Heart left ventricle (tissue), 16 donors: Measurements from ENCODE around the gene RBMY1A1. TPM values are rescaled to one million over a fixed set of nuclear protein-coding genes. Genes with fewer than 3 reads are reported as not detected.
A peak's percentile ranks its signal among the peaks of the same experiment; 100 is the strongest.
"Not testable (repeated sequence)": the region's sequence is repeated elsewhere in the genome, so short reads cannot be mapped to it uniquely, and the experiment has no call there.

Experiments used
- ATAC-seq, 4 donors: fragments of 200-7000 bp; cut with Tn5 transposase; one replicate each; pipeline ENCODE4 v1.9.1; 2020 to 2022; ENCODE audit warnings: moderate library complexity in 4 of 4, mild to moderate bottlenecking in 3 of 4, moderate number of reproducible peaks in 1 of 4
- DNase-seq, 5 donors: peaks; one replicate each; pipeline ENCODE4 v3.0.0-alpha.2; 2020
- H3K27ac ChIP-seq, 12 donors: fragments of 200-600 bp; sonication (generic) in 4 of 12; one replicate each; pipeline versions ENCODE4 v1.5.0 to v1.8.0; 2016 to 2022; ENCODE audit warnings: mild to moderate bottlenecking in 2 of 12
- H3K27me3 ChIP-seq, 9 donors: fragments of 200-600 bp; sonication (generic) in 2 of 9; one replicate each; pipeline versions ENCODE4 v1.5.1 to v1.8.0; 2016 to 2022; ENCODE audit warnings: mild to moderate bottlenecking in 3 of 9
- H3K36me3 ChIP-seq, 9 donors: fragments of 200-600 bp; sonication (generic) in 2 of 9; one replicate each; pipeline versions ENCODE4 v1.5.0 to v1.8.0; 2018 to 2022; ENCODE audit warnings: mild to moderate bottlenecking in 2 of 9
- H3K4me1 ChIP-seq, 12 donors: fragments of 200-600 bp; sonication (generic) in 4 of 12; one replicate each; pipeline versions ENCODE4 v1.5.0 to v1.8.0; 2016 to 2022; ENCODE audit warnings: mild to moderate bottlenecking in 3 of 12
- H3K4me3 ChIP-seq, 12 donors: fragments of 200-600 bp; sonication (generic) in 4 of 12; one replicate each; pipeline versions ENCODE4 v1.5.0 to v1.8.0; 2017 to 2022; ENCODE audit warnings: mild to moderate bottlenecking in 9 of 12, moderate library complexity in 4 of 12
- H3K9me3 ChIP-seq, 12 donors: fragments of 200-600 bp; sonication (generic) in 4 of 12; one replicate each; pipeline versions ENCODE4 v1.5.0 to v1.8.0; 2016 to 2022; ENCODE audit warnings: mild to moderate bottlenecking in 1 of 12
- POLR2A ChIP-seq, 2 donors: fragments of 450-650 bp; IDR thresholded peaks; one replicate each; pipeline ENCODE4 v1.6.1; 2017; ENCODE audit warnings: antibody characterized with exemption in 2 of 2, mild to moderate bottlenecking in 2 of 2, moderate library complexity in 2 of 2
- WGBS, 4 donors: extraction: QIAGEN DNeasy Blood & Tissue Kit in 2 of 4; methylation state at CpG; one replicate each; pipeline versions ENCODE4 v1.1.5 to v1.1.7; 2013 to 2018; 5-methylcytosine and 5-hydroxymethylcytosine counted together
- intact Hi-C, 10 donors: fragments of 100-400 bp; cut with DNase I; formaldehyde crosslinking; loops; one replicate each; pipeline versions ENCODE4 v1.11.1 to v1.14.2; 2022
- long read RNA-seq, 3 donors: library from polyadenylated mRNA; unstranded; transcript quantifications; one replicate each; pipeline ENCODE4 v2.0.0, GENCODE V29; 2020 to 2021
- polyA plus RNA-seq, 2 donors: library from polyadenylated mRNA; stranded (reverse); fragments of 200-250 nt; gene quantifications; one replicate each; pipeline ENCODE4 v1.2.3, GENCODE V29; 2013
- total RNA-seq, 9 donors: library from RNA; depleted of rRNA in 2 of 9; stranded (reverse); fragments of >200 nt in 2 of 9; fragmentation: NEBNext Ultra II Directional in 3 of 9; extraction: Animal tissue kit (Norgen Biotek cat#: 25700) in 3 of 9; gene quantifications; one replicate each; pipeline versions ENCODE4 v1.1.0 to v1.2.4, GENCODE V29; 2016 to 2023
- TF ChIP-seq, protein P1 (sequence below), 12 donors: fragments of 200-600 bp; sonication (generic) in 4 of 12; IDR thresholded peaks; one replicate each; pipeline versions ENCODE4 v1.5.0 to v1.8.0; 2018 to 2022; ENCODE audit warnings: antibody characterized with exemption in 12 of 12, mild to moderate bottlenecking in 5 of 12
- donor health status: ischemic (EF 13 %, LVEDD 7.1; RV severe dilation, severe dysfunction).
- donor health status: healthy with polysubstance abuse.
- donor health status: DM: no; HTN: yes; CAD: no.
- donor health status: DM: no; HTN: no; CAD: no.
- donor health status: ischemic (EF 25% LVEDD 6.9; RV normal size, moderate dysfunction).
- donor health status: ischemic (EF 25% LVEDD 5.7; RV mildly dilated, moderate dysfunction).
- donor health status: healthy.
- donor health status: DM: yes; HTN: yes; CAD: no.
- donor health status: ischemic (EF 35%, LVEDD 5.7; RV mildly dilated, moderate dysfunction).
- donor health status: nonischemic (EF 11% LVEDD 7.7; RV severe dilation, severe dysfunction).
- donor health status: DM: yes; HTN: yes; CAD: no.
- donor health status: PGD.
- donor health status: ischemic (EF 29% LVEDD 5.4; RV normal size, mild dysfunction).
- donor health status: nonischemic (EF 23%, LVEDD 6.1; RV moderate dilation, normal function).

RBMY1A1 gene
- total RNA-seq (not detected), polyA plus RNA-seq (not detected)
- long read RNA-seq, donor 1, result 0 reads
- long read RNA-seq, donor 2, result 0 reads
- long read RNA-seq, donor 3, result 0 reads

- H3K4me1 ChIP-seq, H3K4me3 ChIP-seq, intact Hi-C loops, ATAC-seq, H3K9me3 ChIP-seq, H3K27ac ChIP-seq, H3K36me3 ChIP-seq, H3K27me3 ChIP-seq, DNase-seq: not testable (repeated sequence)
- no CpG with 5 or more reads among the region's 28 CpGs for WGBS, 4 donors
These were observed at the start of gene RBMY1A1 for GRCh38 chrY:21534579-21534978. Gene RBMY1A1 (plus strand): TSS chrY:21534879. CDS start chrY:21536892, 2,013 bp downstream.

GRCh38 chrY:21511038-21511437 is 23.6 kb upstream of the RBMY1A1 start, which contains the start of gene RBMY1B:
Gene RBMY1B (plus strand): TSS chrY:21511338. CDS start chrY:21513351, 2,013 bp downstream.
- H3K27me3 ChIP-seq, H3K4me3 ChIP-seq, H3K36me3 ChIP-seq, H3K27ac ChIP-seq, DNase-seq, ATAC-seq, H3K4me1 ChIP-seq, intact Hi-C loops, H3K9me3 ChIP-seq: not testable (repeated sequence)
- no CpG with 5 or more reads among the region's 28 CpGs for WGBS, 4 donors

GRCh38 chrY:21559316-21559984 is 24.8 kb downstream of the RBMY1A1 start:
- H3K27me3 ChIP-seq, H3K27ac ChIP-seq, ATAC-seq, H3K9me3 ChIP-seq, H3K4me3 ChIP-seq, H3K36me3 ChIP-seq, intact Hi-C loops, DNase-seq, H3K4me1 ChIP-seq: not testable (repeated sequence)
- no CpG with 5 or more reads among the region's 5 CpGs for WGBS, 4 donors

GRCh38 chrY:21585449-21585848 is 50.8 kb downstream of the RBMY1A1 start:
- intact Hi-C loops, result no loop called here
- no peak overlapping the region for H3K27ac ChIP-seq
- WGBS, 4 donors, result 75 to 77% methylated on average over 6 of the region's 6 CpGs; no CpG with 5 or more reads in 2 of the 4 donors

DNA sequence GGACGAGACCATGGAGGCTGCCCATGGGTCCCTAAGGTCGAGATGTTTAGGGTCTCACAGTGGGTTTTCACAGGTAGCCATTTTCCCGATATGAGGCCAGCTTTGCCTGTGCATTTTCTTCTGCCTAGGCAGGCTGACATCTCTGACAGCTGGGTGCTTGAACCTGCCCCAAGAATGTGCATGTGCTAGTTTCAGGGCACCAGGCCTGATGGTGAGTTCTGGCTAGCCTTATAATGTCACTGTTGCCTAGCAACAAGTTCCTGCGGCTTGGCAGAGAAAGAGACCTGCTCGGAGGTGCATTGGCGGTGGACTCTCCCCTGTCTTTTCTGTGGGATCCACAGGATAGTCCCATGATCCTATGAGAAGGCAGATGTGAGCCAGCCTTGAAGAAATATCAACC is 51.8 kb downstream of the RBMY1A1 start:
- ATAC-seq (peak in 2 of 4 donors; percentile 64 to 93), DNase-seq (peak in 2 of 5 donors; percentile 15 to 32)
- H3K27ac ChIP-seq, intact Hi-C loops, H3K4me3 ChIP-seq, H3K4me1 ChIP-seq, H3K9me3 ChIP-seq, H3K36me3 ChIP-seq, H3K27me3 ChIP-seq: not testable (repeated sequence)
- 55 to 73% methylated on average over 6 of the region's 6 CpGs; no CpG with 5 or more reads in 2 of the 4 donors for WGBS, 4 donors

More at GRCh38 chrY:21585449-21585848, 50.8 kb downstream of the RBMY1A1 start:
- Histone ChIP-seq H3K4me1 (no peaks in the 10 kb centered on the region), H3K4me3 (no peak overlapping the region), H3K36me3 (no peaks in the 10 kb centered on the region), H3K27me3 (no peaks in the 10 kb centered on the region), H3K9me3 (no peaks in the 10 kb centered on the region)
- no peak for ATAC-seq
- TF ChIP-seq, protein P1, sequence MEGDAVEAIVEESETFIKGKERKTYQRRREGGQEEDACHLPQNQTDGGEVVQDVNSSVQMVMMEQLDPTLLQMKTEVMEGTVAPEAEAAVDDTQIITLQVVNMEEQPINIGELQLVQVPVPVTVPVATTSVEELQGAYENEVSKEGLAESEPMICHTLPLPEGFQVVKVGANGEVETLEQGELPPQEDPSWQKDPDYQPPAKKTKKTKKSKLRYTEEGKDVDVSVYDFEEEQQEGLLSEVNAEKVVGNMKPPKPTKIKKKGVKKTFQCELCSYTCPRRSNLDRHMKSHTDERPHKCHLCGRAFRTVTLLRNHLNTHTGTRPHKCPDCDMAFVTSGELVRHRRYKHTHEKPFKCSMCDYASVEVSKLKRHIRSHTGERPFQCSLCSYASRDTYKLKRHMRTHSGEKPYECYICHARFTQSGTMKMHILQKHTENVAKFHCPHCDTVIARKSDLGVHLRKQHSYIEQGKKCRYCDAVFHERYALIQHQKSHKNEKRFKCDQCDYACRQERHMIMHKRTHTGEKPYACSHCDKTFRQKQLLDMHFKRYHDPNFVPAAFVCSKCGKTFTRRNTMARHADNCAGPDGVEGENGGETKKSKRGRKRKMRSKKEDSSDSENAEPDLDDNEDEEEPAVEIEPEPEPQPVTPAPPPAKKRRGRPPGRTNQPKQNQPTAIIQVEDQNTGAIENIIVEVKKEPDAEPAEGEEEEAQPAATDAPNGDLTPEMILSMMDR (IDR thresholded peaks at IDR 0.05), result no peak
- TF ChIP-seq POLR2A (IDR thresholded peaks at IDR 0.05), result no peak
- DNase-seq, result no peak

DNA sequence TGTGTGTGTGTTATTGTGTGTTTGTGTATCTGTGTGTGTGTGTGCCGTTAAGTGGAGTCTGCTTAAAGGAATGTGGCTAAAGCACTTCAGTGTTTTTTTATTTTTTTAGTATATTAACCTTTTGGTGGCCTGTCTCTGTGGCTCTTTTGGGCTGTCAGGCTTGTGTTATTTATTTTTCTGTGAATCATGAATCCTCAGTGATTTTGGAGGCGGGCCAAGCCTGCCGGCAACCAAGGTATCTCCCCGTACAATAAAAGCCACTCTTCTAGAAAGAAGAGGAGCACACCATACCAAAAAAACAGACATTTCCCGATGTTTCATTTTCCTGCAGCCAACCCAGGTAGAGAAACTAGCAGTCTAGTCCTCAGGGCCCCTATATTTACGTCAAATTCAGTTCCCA is 57.4 kb downstream of the RBMY1A1 start:
- intact Hi-C loops, result no loop called here
- Histone ChIP-seq H3K4me1 (no peaks in the 10 kb centered on the region), H3K27ac (no peak overlapping the region), H3K36me3 (no peaks in the 10 kb centered on the region), H3K4me3 (no peak overlapping the region), H3K27me3 (no peaks in the 10 kb centered on the region), H3K9me3 (no peaks in the 10 kb centered on the region)
- WGBS, 4 donors, result 60 to 63% methylated on average over 6 of the region's 6 CpGs; no CpG with 5 or more reads in 2 of the 4 donors
- TF ChIP-seq, protein P1 (IDR thresholded peaks at IDR 0.05), result no peak
- no peak for TF ChIP-seq POLR2A (IDR thresholded peaks at IDR 0.05)
- DNase-seq (no peak), ATAC-seq (no peak)

DNA sequence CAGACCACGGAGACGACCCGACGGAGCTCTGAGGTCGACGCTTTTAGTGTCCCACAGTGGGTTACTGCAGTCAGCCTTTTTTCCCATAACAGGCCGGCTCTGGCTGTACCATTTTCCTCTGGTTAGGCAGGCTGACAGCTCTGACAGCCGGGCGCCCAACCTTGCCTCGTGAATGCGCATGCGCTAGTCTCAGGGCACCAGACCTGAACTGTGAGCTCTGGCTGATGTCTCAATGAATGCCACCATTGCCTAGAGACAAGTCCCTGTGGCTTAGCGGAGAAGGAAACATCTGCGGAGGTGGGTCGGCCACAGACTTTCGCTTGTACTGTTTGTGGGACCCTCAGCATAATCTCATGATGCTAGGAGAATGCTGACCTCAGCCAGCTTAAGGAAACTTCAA is 61.6 kb downstream of the RBMY1A1 start:
- H3K27ac ChIP-seq, ATAC-seq, H3K36me3 ChIP-seq, H3K9me3 ChIP-seq, H3K4me1 ChIP-seq, H3K4me3 ChIP-seq, H3K27me3 ChIP-seq, intact Hi-C loops, DNase-seq: not testable (repeated sequence)
- 79 to 85% methylated on average over 16 of the region's 16 CpGs; no CpG with 5 or more reads in 2 of the 4 donors for WGBS, 4 donors
